ENCODE measurements around the gene KLRC3.
"Not testable (repeated sequence)": the region's sequence is repeated elsewhere in the genome, so short reads cannot be mapped to it uniquely, and the experiment has no call there.

DNA sequence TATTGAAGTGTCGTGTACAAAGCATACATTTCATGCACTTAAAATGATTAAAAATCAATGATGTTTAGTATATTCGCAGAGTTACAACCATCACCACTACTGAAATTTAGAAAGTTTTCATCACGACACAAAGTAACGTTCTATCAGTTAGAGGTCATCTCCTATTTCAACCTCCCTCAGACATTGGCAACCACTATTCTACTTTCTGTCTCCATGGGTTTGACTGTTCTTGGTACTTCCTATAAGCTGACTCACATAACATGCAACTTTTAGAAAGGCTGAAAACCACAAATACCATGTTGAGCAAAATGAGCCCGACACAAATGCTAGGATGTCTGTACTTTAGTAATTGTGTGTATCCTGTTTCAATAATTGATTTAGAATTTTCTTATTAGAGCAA, 25.7 kb upstream of the KLRC3 start:
- TF ChIP-seq, protein P1, sequence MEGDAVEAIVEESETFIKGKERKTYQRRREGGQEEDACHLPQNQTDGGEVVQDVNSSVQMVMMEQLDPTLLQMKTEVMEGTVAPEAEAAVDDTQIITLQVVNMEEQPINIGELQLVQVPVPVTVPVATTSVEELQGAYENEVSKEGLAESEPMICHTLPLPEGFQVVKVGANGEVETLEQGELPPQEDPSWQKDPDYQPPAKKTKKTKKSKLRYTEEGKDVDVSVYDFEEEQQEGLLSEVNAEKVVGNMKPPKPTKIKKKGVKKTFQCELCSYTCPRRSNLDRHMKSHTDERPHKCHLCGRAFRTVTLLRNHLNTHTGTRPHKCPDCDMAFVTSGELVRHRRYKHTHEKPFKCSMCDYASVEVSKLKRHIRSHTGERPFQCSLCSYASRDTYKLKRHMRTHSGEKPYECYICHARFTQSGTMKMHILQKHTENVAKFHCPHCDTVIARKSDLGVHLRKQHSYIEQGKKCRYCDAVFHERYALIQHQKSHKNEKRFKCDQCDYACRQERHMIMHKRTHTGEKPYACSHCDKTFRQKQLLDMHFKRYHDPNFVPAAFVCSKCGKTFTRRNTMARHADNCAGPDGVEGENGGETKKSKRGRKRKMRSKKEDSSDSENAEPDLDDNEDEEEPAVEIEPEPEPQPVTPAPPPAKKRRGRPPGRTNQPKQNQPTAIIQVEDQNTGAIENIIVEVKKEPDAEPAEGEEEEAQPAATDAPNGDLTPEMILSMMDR (IDR thresholded peaks at IDR 0.05 in 8 of 11, conservative IDR thresholded peaks at IDR 0.05 in 3 of 11) = not testable (repeated sequence)
- TF ChIP-seq POLR2A (IDR thresholded peaks at IDR 0.05) = not testable (repeated sequence)

All from spleen (tissue), 7 donors.